Fibroblast of skin of left quadriceps (primary cell): Measurements from ENCODE around the gene JPH4.
"Not testable (repeated sequence)": the region's sequence is repeated elsewhere in the genome, so short reads cannot be mapped to it uniquely, and the experiment has no call there.

ENCODE experiments used
- DNase-seq, 2 experiments: peaks; one replicate each; pipeline ENCODE4 v3.0.0-alpha.2; 2013; ENCODE audit warnings: low read depth in 2 of 2

JPH4 gene

DNA sequence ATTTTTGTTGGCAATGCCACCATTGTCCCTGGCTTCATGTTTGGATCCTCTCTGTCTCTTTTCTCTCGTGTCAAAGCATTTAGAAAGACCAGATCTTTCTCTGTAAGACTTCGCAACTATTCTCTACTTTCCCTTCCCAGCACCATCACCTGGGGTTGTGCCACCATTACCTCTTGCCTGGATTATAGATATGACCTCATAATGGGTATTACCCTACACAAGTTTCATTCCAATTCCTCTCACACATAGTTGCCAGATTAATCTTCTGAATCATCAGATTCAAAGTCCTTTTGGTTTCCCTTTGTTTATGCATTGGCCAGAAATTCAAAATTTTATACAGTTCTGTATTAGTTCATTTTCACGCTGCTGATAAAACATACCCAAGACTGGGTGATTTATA lies 30.4 kb upstream of the JPH4 start:
- DNase-seq = no peak

DNA sequence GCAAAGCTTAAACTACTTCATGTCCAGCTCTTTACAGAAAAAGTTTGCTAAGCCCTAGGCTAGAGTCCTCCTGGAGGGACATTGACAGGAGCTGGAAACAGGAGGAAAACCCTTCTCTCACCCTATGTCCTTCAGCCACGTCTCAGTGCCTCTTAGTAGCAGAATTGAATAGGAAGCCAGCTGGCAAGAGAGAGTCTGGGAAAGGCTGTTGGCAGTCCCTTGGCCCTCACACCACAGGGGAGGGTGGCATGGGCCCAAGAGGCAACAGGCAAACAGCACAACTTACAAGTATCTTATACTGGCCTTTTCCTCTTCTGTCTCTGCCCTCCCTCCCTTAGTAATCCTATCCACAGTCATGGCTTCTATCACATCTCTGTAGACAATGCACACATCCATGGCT lies 29.9 kb upstream of the JPH4 start:
- no peak for DNase-seq

GRCh38 chr14:23605931-23606585 lies 27.5 kb upstream of the JPH4 start:
- no peak for DNase-seq

GRCh38 chr14:23604675-23605170 lies 26.1 kb upstream of the JPH4 start:
- DNase-seq = no peak

- no peak for DNase-seq
Observed at GRCh38 chr14:23604148-23604547, 25.6 kb upstream of the JPH4 start.

GRCh38 chr14:23603103-23603502 lies 24.5 kb upstream of the JPH4 start:
- no peak for DNase-seq

DNA sequence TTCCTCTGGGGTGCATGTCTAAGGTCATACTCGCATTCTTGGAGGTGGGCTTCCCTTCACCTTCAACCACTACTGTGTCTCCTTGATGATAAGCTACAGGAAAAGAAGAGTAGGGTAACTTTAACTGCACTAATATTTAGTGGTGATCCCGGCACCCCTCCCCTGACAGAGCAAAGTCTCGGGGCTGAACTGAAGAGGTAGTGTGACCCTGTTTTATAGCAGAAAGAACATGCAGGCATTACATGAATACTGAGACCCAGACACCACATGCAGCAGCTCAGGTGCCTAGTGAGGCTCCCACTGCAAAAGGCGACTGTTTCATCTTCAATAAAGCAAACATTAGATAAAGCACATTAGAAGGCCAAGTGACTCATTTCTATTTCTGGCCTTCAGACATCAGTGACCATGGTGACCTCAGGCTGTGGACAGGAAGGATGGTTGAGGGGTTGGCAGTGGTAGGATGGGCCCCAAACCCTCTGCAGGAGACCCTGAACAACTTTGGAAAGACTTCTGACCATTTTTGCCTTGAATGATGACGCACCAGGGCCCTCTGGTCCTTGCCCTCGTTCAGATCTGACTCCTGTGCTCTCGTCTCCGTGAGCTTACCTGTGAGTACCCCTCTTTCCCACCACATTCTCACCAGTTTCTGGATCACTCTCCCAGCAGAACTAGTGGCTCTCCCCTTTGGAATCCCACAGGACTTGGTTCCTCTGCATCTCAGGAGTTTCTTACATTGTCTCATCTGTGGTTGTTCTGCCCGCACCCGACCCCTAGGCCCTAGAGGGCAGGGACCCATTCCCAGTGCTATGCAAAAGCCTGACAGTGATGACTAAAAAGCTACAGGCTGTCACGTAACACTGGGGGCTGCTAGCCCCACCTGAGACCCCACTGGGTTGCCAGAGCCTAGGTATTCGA lies 23.8 kb upstream of the JPH4 start:
- no peak for DNase-seq

DNA sequence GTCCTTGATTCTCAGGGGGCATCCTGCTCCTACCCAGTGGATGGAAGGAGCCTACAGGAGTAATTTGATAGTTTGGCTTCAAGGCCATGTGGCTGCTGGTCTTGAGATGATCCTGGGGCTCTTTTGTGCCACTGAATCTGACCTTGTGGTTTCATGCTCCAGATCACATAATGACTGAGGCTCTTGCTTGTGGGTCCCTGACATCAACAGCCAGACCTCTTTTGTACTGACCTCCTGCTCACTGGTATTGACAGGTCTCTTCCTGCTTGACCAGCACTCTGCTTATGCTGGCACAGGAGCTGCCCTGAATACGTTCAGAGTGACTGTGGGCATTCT lies 23.2 kb upstream of the JPH4 start:
- no peak for DNase-seq

- DNase-seq = no peak
Observed at GRCh38 chr14:23601424-23601823, 22.8 kb upstream of the JPH4 start.

GRCh38 chr14:23600806-23601205 lies 22.2 kb upstream of the JPH4 start:
- no peak for DNase-seq

GRCh38 chr14:23600322-23600707 lies 21.7 kb upstream of the JPH4 start:
- no peak for DNase-seq

GRCh38 chr14:23594191-23594590 lies 15.6 kb upstream of the JPH4 start:
- not testable (repeated sequence) for DNase-seq

GRCh38 chr14:23590198-23590597 lies 11.6 kb upstream of the JPH4 start:
- no peak for DNase-seq

GRCh38 chr14:23589606-23590005 lies 11.0 kb upstream of the JPH4 start:
- no peak for DNase-seq

- DNase-seq = peak; percentile 64 to 67
Observed at GRCh38 chr14:23588884-23589598, 10.5 kb upstream of the JPH4 start.

DNA sequence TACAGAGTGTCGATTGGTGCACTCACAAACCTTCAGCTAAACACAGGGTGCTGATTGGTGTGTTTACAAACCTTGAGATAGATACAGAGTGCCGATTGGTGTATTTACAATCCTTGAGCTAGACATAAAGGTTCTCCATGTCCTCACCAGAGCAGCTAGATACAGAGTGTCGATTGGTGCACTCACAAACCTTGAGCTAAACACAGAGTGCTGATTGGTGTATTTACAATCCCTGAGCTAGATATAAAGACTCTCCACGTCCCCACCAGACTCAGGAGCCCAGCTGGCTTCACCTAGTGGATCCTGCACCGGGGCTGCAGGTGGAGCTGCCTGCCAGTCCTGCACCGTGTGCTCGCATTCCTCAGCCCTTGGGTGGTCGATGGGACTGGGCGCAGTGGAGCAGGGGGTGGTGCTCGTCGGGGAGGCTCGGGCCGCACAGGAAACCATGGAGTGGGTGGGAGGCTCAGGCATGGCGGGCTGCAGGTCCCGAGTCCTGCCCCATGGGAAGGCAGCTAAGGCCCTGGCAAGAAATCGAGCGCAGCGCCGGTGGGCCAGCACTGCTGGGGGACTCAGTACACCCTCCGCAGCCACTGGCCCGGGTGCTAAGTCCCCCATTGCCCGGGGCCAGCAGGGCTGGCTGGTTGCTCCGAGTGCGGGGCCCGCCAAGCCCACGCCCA lies 6.1 kb upstream of the JPH4 start:
- DNase-seq = not testable (repeated sequence)

GRCh38 chr14:23583761-23584526 lies 5.4 kb upstream of the JPH4 start:
- DNase-seq = not testable (repeated sequence)

DNA sequence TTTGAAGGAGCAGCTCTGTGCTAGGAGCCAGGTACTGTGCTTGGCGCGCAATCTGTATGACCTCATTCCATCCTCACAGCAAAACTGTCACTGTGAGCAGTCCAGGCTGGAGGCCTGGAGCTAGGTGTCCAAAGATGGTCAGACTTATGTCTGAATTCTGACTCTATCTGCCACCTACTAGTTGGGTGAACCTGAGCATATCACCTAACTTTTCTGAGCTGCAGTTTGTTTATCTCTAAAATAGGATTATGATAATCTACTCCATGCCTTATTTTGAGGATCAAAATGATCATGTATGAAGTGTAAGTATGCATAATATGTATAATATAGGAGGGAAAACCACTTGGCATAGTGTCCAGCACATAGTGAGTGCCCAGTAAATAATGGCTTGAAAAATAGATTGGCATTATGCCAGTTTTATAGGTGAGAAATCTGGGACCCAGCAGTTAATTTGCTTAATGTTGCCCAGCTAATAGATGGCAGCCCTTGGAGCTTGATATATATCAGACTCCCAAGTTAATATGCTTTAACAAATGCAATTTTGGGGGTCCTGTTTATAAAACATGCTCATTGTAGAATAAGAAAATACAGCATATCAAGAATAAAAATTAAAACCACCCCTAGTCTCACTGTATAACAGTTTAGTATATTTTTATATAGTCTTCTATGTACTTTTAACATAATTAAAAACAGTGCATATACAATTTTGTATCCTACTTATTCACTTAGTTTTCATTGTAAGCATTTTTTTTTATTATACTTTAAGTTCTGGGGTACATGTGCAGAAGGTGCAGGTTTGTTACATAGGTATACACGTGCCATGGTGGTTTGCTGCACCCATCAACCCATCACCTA lies 4.5 kb upstream of the JPH4 start:
- DNase-seq = no peak

DNA sequence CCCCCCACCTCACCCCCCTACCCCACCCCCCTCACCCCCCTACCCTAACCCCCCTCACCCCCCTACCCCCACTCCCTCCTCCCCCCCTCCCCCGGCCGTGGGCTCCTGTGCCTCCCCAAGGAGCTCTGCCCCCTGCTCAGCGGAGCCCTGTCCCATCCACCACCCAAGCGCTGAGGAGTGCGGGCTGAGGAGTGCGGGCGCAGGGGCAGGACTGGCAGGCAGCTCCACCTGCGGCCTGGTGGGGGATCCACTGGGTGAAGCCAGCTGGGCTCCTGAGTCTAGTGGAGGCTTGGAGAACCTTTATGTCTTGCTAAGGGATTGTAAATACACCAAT lies 2.3 kb upstream of the JPH4 start:
- no peak for DNase-seq

GRCh38 chr14:23580152-23580926 lies 1.7 kb upstream of the JPH4 start:
- no peak for DNase-seq
